Neural progenitor cell (in vitro differentiated cells): Measurements from ENCODE around the gene KATNA1. TPM values are rescaled to one million over a fixed set of nuclear protein-coding genes. Genes with fewer than 3 reads are reported as not detected.

Experiments
- DNase-seq: peaks from one replicate; pipeline ENCODE4 v3.0.0-alpha.2; 2016; ENCODE audit warnings: low spot score
- H2AFZ ChIP-seq: fragments of 200-600 bp; sonication (generic); replicated peaks from 2 replicates; pipeline ENCODE4 v1.6.1; 2016; ENCODE audit warnings: antibody characterized with exemption
- H3F3A ChIP-seq: fragments of 200-600 bp; sonication (generic); 2 replicates; pipeline ENCODE4 v1.6.1; 2016; ENCODE audit warnings: antibody characterized with exemption, low read depth
- H3K27ac ChIP-seq: fragments of 200-600 bp; sonication (generic); 2 replicates; pipeline ENCODE4 v1.5.1; 2016; ENCODE audit warnings: mild to moderate bottlenecking
- H3K27me3 ChIP-seq: fragments of 200-600 bp; sonication (generic); 2 replicates; pipeline ENCODE4 v1.6.1; 2016; ENCODE audit warnings: mild to moderate bottlenecking, moderate library complexity
- H3K36me3 ChIP-seq: fragments of 200-600 bp; sonication (generic); 2 replicates; pipeline ENCODE4 v1.5.1; 2016
- H3K4me1 ChIP-seq: fragments of 200-600 bp; sonication (generic); 2 replicates; pipeline ENCODE4 v1.6.1; 2016; ENCODE audit warnings: mixed run types
- H3K4me2 ChIP-seq: fragments of 200-600 bp; sonication (generic); 2 replicates; pipeline ENCODE4 v1.6.1; 2016
- H3K4me3 ChIP-seq: fragments of 200-600 bp; sonication (generic); 2 replicates; pipeline ENCODE4 v1.5.1; 2016
- H3K79me2 ChIP-seq: fragments of 200-600 bp; sonication (generic); 2 replicates; pipeline ENCODE4 v1.6.1; 2016; ENCODE audit warnings: low read depth
- H3K9ac ChIP-seq: fragments of 200-600 bp; sonication (generic); 2 replicates; pipeline ENCODE4 v1.6.1; 2016
- H3K9me3 ChIP-seq: fragments of 200-600 bp; sonication (generic); 2 replicates; pipeline ENCODE4 v1.5.1; 2016; ENCODE audit warnings: low read depth
- H4K20me1 ChIP-seq: fragments of 200-600 bp; sonication (generic); 2 replicates; pipeline ENCODE4 v1.6.1; 2016; ENCODE audit warnings: low read depth
- H3K27ac Mint-ChIP-seq: 3 replicates; pipeline ENCODE4 v1.8.0; 2021; ENCODE audit warnings: mixed read lengths
- H3K27me3 Mint-ChIP-seq: 2 replicates; pipeline ENCODE4 v1.8.0; 2022; ENCODE audit warnings: low read depth, mild to moderate bottlenecking, inconsistent platforms, moderate library complexity, mixed read lengths; ENCODE audit not compliant: insufficient read depth
- H3K36me3 Mint-ChIP-seq: 3 replicates; pipeline ENCODE4 v1.8.0; 2021; ENCODE audit warnings: mixed read lengths
- H3K4me1 Mint-ChIP-seq: 3 replicates; pipeline ENCODE4 v1.8.0; 2021; ENCODE audit warnings: mixed read lengths
- H3K4me3 Mint-ChIP-seq: 3 replicates; pipeline ENCODE4 v1.8.0; 2021; ENCODE audit warnings: mild to moderate bottlenecking, moderate library complexity, mixed read lengths
- H3K9me3 Mint-ChIP-seq: 3 replicates; pipeline ENCODE4 v1.8.0; 2020; ENCODE audit warnings: mixed read lengths
- EZH2 ChIP-seq: fragments of 200-600 bp; sonication (generic); IDR thresholded peaks from 2 replicates; pipeline ENCODE4 v1.6.1; 2017; ENCODE audit warnings: antibody characterized with exemption, mild to moderate bottlenecking, moderate library complexity
- EZH2phosphoT487 ChIP-seq: fragments of 200-600 bp; sonication (generic); IDR thresholded peaks from 2 replicates; pipeline ENCODE4 v1.6.1; 2017; ENCODE audit warnings: antibody characterized with exemption
- total RNA-seq: library from RNA; depleted of rRNA; stranded (reverse); fragments of >200 nt; gene quantifications from 2 replicates; pipeline ENCODE4 v1.2.3, GENCODE V29; 2015; ENCODE audit warnings: low replicate concordance
- TF ChIP-seq, protein P1 (sequence below): fragments of 200-600 bp; sonication (generic); IDR thresholded peaks from 2 replicates; pipeline ENCODE4 v1.5.1; 2017; ENCODE audit warnings: antibody characterized with exemption, mild to moderate bottlenecking

KATNA1 gene
- total RNA-seq, 1 donor from 2014 or later = 18.9 TPM

DNA sequence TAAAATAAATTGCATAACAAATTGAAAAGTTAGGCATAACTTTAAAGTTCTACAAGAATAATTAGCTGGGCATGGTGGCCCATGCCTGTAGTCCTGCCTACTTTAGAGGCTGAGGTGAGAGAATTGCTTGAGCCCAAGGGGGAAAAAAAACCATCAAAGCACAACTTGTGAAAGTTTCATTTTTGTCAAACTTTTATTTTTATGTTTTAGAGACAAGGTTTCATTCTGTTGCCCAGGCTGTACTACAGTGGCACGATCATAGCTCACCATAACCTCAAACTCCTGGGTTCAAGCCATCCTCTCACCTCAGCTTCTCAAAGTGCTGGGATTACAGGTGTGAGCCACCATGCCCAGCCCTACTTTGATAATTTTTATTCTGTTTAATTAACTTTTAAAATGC, 14.2 kb downstream of the KATNA1 start:
- no peaks in the 10 kb centered on the region for H3K4me1 Mint-ChIP-seq
- no peak for DNase-seq
- no peaks in the 10 kb centered on the region for H3K27me3 Mint-ChIP-seq
- peaks cover 4% of the 10 kb centered on the region for H3K36me3 Mint-ChIP-seq
- no peaks in the 10 kb centered on the region for H3K36me3 ChIP-seq
- no peak overlapping the region for H2AFZ ChIP-seq
- TF ChIP-seq EZH2 (no peak), EZH2phosphoT487 (no peak)
- TF ChIP-seq, protein P1, sequence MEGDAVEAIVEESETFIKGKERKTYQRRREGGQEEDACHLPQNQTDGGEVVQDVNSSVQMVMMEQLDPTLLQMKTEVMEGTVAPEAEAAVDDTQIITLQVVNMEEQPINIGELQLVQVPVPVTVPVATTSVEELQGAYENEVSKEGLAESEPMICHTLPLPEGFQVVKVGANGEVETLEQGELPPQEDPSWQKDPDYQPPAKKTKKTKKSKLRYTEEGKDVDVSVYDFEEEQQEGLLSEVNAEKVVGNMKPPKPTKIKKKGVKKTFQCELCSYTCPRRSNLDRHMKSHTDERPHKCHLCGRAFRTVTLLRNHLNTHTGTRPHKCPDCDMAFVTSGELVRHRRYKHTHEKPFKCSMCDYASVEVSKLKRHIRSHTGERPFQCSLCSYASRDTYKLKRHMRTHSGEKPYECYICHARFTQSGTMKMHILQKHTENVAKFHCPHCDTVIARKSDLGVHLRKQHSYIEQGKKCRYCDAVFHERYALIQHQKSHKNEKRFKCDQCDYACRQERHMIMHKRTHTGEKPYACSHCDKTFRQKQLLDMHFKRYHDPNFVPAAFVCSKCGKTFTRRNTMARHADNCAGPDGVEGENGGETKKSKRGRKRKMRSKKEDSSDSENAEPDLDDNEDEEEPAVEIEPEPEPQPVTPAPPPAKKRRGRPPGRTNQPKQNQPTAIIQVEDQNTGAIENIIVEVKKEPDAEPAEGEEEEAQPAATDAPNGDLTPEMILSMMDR = no peak
- no peaks in the 10 kb centered on the region for H3F3A ChIP-seq
- no peak overlapping the region for H3K4me3 ChIP-seq
- no peaks in the 10 kb centered on the region for H3K27me3 ChIP-seq
- no peaks in the 10 kb centered on the region for H3K9me3 Mint-ChIP-seq
- H3K79me2 ChIP-seq = no peaks in the 10 kb centered on the region
- no peak overlapping the region for H3K27ac ChIP-seq
- H3K9me3 ChIP-seq = no peaks in the 10 kb centered on the region
- H3K9ac ChIP-seq = no peak overlapping the region
- no peak overlapping the region for H3K27ac Mint-ChIP-seq
- no peak overlapping the region for H3K4me2 ChIP-seq
- no peaks in the 10 kb centered on the region for H3K4me1 ChIP-seq
- H3K4me3 Mint-ChIP-seq = no peak overlapping the region
- no peaks in the 10 kb centered on the region for H4K20me1 ChIP-seq

DNA sequence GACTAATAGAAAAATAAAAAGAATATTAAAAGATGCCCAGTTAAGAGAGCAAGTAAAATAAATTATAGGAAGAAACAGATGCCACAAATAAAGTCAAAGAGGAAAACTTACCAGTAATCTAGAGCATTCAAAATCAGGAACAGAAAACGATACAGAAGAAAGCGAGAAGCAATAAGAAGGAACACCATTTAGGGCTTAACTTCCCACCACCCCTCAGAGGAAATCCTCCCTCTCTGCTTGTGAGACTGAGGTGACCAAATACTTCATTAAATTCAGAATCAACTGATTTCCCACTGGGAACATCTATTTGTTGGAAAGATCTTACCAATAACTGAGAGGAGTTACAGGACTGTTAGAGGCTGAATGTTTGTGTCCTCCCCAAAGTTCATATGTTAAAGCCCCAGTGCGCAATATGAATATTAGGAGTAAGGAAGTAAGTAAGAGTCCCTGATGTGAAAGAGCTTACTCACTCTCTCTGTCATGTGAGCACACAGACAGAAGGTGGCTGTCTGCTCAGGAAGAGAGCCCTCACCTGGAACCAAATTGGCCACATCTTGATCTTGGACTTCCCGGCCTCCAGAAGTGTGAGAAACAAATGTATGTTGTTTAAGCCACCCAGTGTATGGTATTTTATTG, 19.5 kb downstream of the KATNA1 start:
- no peaks in the 10 kb centered on the region for H3K36me3 ChIP-seq
- no peak overlapping the region for H3K27ac Mint-ChIP-seq

DNA sequence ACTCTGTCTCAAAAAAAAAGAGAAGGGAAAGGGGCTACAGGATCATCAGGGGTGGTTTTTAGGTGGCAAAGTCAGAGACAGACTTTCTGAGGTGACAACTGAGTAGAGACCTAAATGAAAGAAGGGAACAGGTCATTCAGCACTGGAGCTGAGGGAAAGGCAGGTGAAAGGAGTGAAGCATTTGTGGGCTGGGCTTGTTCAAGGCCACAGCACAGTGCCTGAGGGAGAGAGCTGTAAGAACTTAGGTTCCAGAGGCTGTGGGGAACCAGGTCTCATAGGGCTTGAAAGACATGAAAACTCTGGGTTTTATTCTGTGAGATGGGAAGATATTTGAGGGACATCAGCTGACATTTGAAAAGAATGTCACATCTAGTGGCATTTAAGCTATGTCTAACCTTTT, 20.8 kb downstream of the KATNA1 start:
- Mint-ChIP-seq H3K4me3 (no peak overlapping the region), H3K27ac (no peak overlapping the region), H3K27me3 (no peaks in the 10 kb centered on the region), H3K4me1 (no peaks in the 10 kb centered on the region), H3K36me3 (peaks cover 4% of the 10 kb centered on the region), H3K9me3 (no peaks in the 10 kb centered on the region)
- Histone ChIP-seq H3K27me3 (no peaks in the 10 kb centered on the region), H3K4me3 (no peak overlapping the region), H3F3A (no peaks in the 10 kb centered on the region), H3K36me3 (no peaks in the 10 kb centered on the region), H3K27ac (no peak overlapping the region), H3K9me3 (no peaks in the 10 kb centered on the region), H3K9ac (no peak overlapping the region), H3K4me1 (no peaks in the 10 kb centered on the region), H3K4me2 (no peak overlapping the region), H2AFZ (no peak overlapping the region), H3K79me2 (no peaks in the 10 kb centered on the region), H4K20me1 (no peaks in the 10 kb centered on the region)
- no peak for DNase-seq
- TF ChIP-seq EZH2 (no peak), EZH2phosphoT487 (no peak)
- TF ChIP-seq, protein P1 = no peak

More for the DNA sequence above, 19.5 kb downstream of the KATNA1 start:
- Mint-ChIP-seq H3K4me3 (no peak overlapping the region), H3K36me3 (no peaks in the 10 kb centered on the region), H3K9me3 (no peaks in the 10 kb centered on the region), H3K4me1 (no peaks in the 10 kb centered on the region), H3K27me3 (no peaks in the 10 kb centered on the region)
- Histone ChIP-seq H4K20me1 (no peaks in the 10 kb centered on the region), H3K4me2 (no peak overlapping the region), H3K27ac (no peak overlapping the region), H3K4me3 (no peak overlapping the region), H2AFZ (no peak overlapping the region), H3K9ac (no peak overlapping the region), H3K4me1 (no peaks in the 10 kb centered on the region), H3F3A (no peaks in the 10 kb centered on the region), H3K9me3 (no peaks in the 10 kb centered on the region), H3K79me2 (no peaks in the 10 kb centered on the region), H3K27me3 (no peaks in the 10 kb centered on the region)
- no peak for TF ChIP-seq EZH2phosphoT487
- TF ChIP-seq, protein P1 = no peak
- TF ChIP-seq EZH2 = no peak
- DNase-seq = no peak
